IPS DF 6.9 (cell line): Measurements from ENCODE around the gene RASSF8.

ENCODE experiments used
- DNase-seq: peaks from one replicate; pipeline ENCODE4 v3.0.0-alpha.2; 2013; ENCODE audit warnings: low read depth, low spot score
- H3K27ac ChIP-seq: one replicate; pipeline ENCODE4 v1.5.1; 2013; ENCODE audit warnings: low read length, control low read depth
- H3K27me3 ChIP-seq: 2 replicates; pipeline ENCODE4 v1.6.1; 2013; ENCODE audit warnings: mild to moderate bottlenecking, low read length; ENCODE audit not compliant: control insufficient read depth, insufficient read depth
- H3K36me3 ChIP-seq: 2 replicates; pipeline ENCODE4 v1.6.1; 2013; ENCODE audit warnings: low read length; ENCODE audit not compliant: control insufficient read depth, insufficient read depth
- H3K4me1 ChIP-seq: 2 replicates; pipeline ENCODE4 v1.6.1; 2013; ENCODE audit warnings: low read length; ENCODE audit not compliant: control insufficient read depth, insufficient read depth
- H3K4me3 ChIP-seq: 2 replicates; pipeline ENCODE4 v1.5.1; 2013; ENCODE audit warnings: mild to moderate bottlenecking, low read length
- H3K9me3 ChIP-seq: 2 replicates; pipeline ENCODE4 v1.6.1; 2013; ENCODE audit warnings: low read length, inconsistent platforms; ENCODE audit not compliant: control insufficient read depth, insufficient read depth
- WGBS: extraction: QIAGEN DNeasy Blood & Tissue Kit; methylation state at CpG from one replicate; pipeline ENCODE4 v1.1.7; 2013; ENCODE audit warnings: mixed read lengths, missing lambda C conversion rate; ENCODE audit not compliant: insufficient read length, insufficient coverage; 5-methylcytosine and 5-hydroxymethylcytosine counted together

The RASSF8 gene

GRCh38 chr12:26122061-26122680, 163.7 kb downstream of the RASSF8 start:
- peaks cover 37% of the 10 kb centered on the region for H3K27me3 ChIP-seq
- peak overlapping the region; percentile 28; the same call in 1 of the 2 replicates for H3K4me3 ChIP-seq
- no peaks in the 10 kb centered on the region for H3K4me1 ChIP-seq
- no peaks in the 10 kb centered on the region for H3K36me3 ChIP-seq
- H3K27ac ChIP-seq = no peak overlapping the region
- DNase-seq = no peak
- no CpG with 5 or more reads among the region's 88 CpGs for WGBS
- H3K9me3 ChIP-seq = no peaks in the 10 kb centered on the region

GRCh38 chr12:26122681-26123481, 164.4 kb downstream of the RASSF8 start:
- H3K27me3 ChIP-seq = peaks cover 43% of the 10 kb centered on the region
- no peaks in the 10 kb centered on the region for H3K4me1 ChIP-seq
- H3K27ac ChIP-seq = no peak overlapping the region
- H3K4me3 ChIP-seq = peak overlapping the region; percentile 28; the same call in 1 of the 2 replicates
- no CpG with 5 or more reads among the region's 69 CpGs for WGBS
- no peak for DNase-seq
- H3K9me3 ChIP-seq = no peaks in the 10 kb centered on the region
- no peaks in the 10 kb centered on the region for H3K36me3 ChIP-seq

- no CpG with 5 or more reads among the region's 8 CpGs for WGBS
- peaks cover 48% of the 10 kb centered on the region for H3K27me3 ChIP-seq
These were observed 165.0 kb downstream of the RASSF8 start for GRCh38 chr12:26123482-26123980.

GRCh38 chr12:26124446-26125399, 166.2 kb downstream of the RASSF8 start, which contains the start of gene BHLHE41:
Gene BHLHE41, minus strand, starts transcription at chr12:26125037. Its CDS starts 258 bp downstream, at chr12:26124779.
- WGBS = no CpG with 5 or more reads among the region's 54 CpGs
- peaks cover 54% of the 10 kb centered on the region for H3K27me3 ChIP-seq
- no peaks in the 10 kb centered on the region for H3K36me3 ChIP-seq
- peak within 1 kb of the TSS; percentile 60; the same call in 1 of the 2 replicates for H3K4me3 ChIP-seq
- DNase-seq = no peak
- no peaks in the 10 kb centered on the region for H3K9me3 ChIP-seq
- no peaks in the 10 kb centered on the region for H3K4me1 ChIP-seq
- H3K27ac ChIP-seq = no peak within 1 kb of the TSS

More at GRCh38 chr12:26123482-26123980, 165.0 kb downstream of the RASSF8 start:
- Histone ChIP-seq H3K4me1 (no peaks in the 10 kb centered on the region), H3K4me3 (no peak overlapping the region), H3K9me3 (no peaks in the 10 kb centered on the region), H3K36me3 (no peaks in the 10 kb centered on the region), H3K27ac (no peak overlapping the region)
- DNase-seq = no peak

GRCh38 chr12:26125400-26126339, 167.2 kb downstream of the RASSF8 start:
- Histone ChIP-seq H3K27ac (no peak overlapping the region), H3K36me3 (no peaks in the 10 kb centered on the region), H3K4me1 (no peaks in the 10 kb centered on the region), H3K4me3 (peak overlapping the region; percentile 60; the same call in 1 of the 2 replicates), H3K9me3 (no peaks in the 10 kb centered on the region), H3K27me3 (peaks cover 51% of the 10 kb centered on the region)
- WGBS = no CpG with 5 or more reads among the region's 66 CpGs
- no peak for DNase-seq

GRCh38 chr12:26126340-26127284, 168.1 kb downstream of the RASSF8 start:
- no peak for DNase-seq
- WGBS = no CpG with 5 or more reads among the region's 60 CpGs
- no peak overlapping the region for H3K27ac ChIP-seq
- H3K4me3 ChIP-seq = peak overlapping the region; percentile 60; the same call in 1 of the 2 replicates
- H3K4me1 ChIP-seq = no peaks in the 10 kb centered on the region
- no peaks in the 10 kb centered on the region for H3K36me3 ChIP-seq
- no peaks in the 10 kb centered on the region for H3K9me3 ChIP-seq
- H3K27me3 ChIP-seq = peaks cover 45% of the 10 kb centered on the region

GRCh38 chr12:26127404-26127803, 168.9 kb downstream of the RASSF8 start:
- WGBS = no CpG with 5 or more reads among the region's 2 CpGs
- Histone ChIP-seq H3K9me3 (no peaks in the 10 kb centered on the region), H3K27ac (no peak overlapping the region), H3K4me1 (no peaks in the 10 kb centered on the region), H3K4me3 (no peak overlapping the region), H3K36me3 (no peaks in the 10 kb centered on the region), H3K27me3 (peaks cover 41% of the 10 kb centered on the region)
- no peak for DNase-seq

GRCh38 chr12:26128168-26128567, 169.7 kb downstream of the RASSF8 start:
- no peak for DNase-seq

More at GRCh38 chr12:26128168-26128567, 169.7 kb downstream of the RASSF8 start:
- H3K4me3 ChIP-seq = no peak overlapping the region
- no peaks in the 10 kb centered on the region for H3K36me3 ChIP-seq
- no peaks in the 10 kb centered on the region for H3K9me3 ChIP-seq
- no peak overlapping the region for H3K27ac ChIP-seq
- H3K27me3 ChIP-seq = peaks cover 35% of the 10 kb centered on the region
- H3K4me1 ChIP-seq = no peaks in the 10 kb centered on the region
